GM19193 (cell line): ENCODE data around the gene TNS1.

ENCODE experiments used
- POLR2A ChIP-seq: IDR thresholded peaks from 4 replicates; pipeline ENCODE4 v1.6.1; 2011; ENCODE audit not compliant: insufficient read depth, insufficient read length; ENCODE audit errors: extremely low read depth

The TNS1 gene

DNA sequence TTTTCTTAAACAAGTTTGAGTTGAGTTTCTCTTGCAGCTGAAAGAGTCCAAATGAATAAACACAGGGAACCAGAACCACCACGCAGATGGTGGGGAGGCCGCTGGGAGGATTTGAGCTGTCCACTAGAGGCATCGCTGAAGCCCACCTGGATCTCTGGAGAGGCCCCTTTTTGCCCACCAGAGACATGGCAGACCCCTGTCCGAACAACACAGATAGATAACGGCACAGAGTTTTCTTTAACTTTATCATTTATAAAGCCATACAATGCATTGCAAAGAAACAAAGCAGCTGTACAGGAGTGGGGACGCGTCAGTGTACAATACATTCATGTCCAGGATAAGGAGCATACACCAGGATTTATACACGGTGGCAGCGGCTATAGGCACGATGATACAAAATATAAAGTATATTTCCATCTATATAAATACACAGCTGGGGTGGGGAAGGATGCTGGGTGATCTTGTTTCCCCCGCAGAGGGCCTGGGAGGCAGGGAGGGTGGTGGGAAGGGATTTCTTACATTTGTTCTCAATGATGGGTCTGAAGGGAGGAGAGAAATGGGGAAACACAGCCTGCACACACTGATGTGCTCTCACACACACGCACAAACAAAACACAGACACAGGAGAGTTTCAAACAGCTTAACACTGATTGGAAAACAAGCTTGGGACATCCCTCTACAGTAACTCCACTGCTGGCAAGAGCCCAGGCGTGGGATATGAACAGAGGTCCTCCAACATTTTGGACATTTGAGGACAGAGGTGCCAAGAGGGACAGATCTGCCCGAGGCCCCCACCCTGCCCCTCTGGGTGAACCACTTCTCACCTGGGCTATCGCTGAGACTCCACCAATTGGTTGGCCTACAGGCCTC, 203.0 kb downstream of the TNS1 start:
- TF ChIP-seq POLR2A: no peak

GRCh38 chr2:217798743-217799562, 203.8 kb downstream of the TNS1 start:
- TF ChIP-seq POLR2A: no peak

DNA sequence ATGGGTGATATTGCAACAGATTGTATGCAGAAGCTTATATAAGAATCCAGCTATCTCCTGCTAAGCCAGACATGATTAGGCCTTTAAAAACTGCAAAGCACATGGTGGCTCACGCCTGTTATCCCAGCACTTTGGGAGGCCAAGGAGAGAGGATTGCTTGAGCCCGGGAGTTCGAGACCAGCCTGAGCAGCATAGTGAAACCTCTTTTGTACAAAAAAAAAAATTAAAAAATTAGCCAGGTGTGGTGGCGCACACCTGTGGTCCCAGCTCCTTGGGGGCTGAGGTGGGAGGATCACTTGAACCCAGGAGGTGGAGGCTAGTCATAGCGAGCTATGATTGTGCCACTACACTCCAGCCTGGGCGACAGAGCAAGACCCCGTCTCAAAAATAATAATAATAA, 204.6 kb downstream of the TNS1 start:
- no peak for TF ChIP-seq POLR2A

- no peak for TF ChIP-seq POLR2A
Observed at GRCh38 chr2:217797661-217798069, 205.1 kb downstream of the TNS1 start.

GRCh38 chr2:217797165-217797564, 205.6 kb downstream of the TNS1 start:
- TF ChIP-seq POLR2A: no peak

GRCh38 chr2:217795706-217796465, 206.9 kb downstream of the TNS1 start:
- no peak for TF ChIP-seq POLR2A

GRCh38 chr2:217795067-217795466, 207.7 kb downstream of the TNS1 start:
- no peak for TF ChIP-seq POLR2A

GRCh38 chr2:217794133-217794986, 208.4 kb downstream of the TNS1 start:
- TF ChIP-seq POLR2A: no peak

GRCh38 chr2:217793566-217794132, 209.1 kb downstream of the TNS1 start:
- TF ChIP-seq POLR2A: no peak

- TF ChIP-seq POLR2A: no peak
Observed at GRCh38 chr2:217792626-217793527, 209.9 kb downstream of the TNS1 start.

DNA sequence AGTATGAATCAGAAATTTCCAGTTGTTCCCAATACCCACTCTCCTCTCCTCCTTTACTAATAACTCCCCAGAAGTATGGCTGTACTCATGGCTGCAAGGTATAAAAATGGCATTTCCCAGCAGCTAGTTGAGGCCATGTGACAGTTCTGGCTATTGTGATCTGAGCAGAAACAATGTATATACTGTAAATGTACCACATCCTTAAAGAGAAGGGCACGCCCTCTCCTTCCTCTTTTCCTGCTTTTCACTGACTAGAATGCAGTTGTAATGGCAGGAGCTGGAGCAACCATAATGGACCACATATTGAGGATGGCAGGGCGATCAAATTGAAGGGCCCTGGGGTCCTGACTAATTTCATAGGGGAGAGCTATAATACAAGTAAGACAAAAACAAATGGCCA, 211.2 kb downstream of the TNS1 start:
- no peak for TF ChIP-seq POLR2A

DNA sequence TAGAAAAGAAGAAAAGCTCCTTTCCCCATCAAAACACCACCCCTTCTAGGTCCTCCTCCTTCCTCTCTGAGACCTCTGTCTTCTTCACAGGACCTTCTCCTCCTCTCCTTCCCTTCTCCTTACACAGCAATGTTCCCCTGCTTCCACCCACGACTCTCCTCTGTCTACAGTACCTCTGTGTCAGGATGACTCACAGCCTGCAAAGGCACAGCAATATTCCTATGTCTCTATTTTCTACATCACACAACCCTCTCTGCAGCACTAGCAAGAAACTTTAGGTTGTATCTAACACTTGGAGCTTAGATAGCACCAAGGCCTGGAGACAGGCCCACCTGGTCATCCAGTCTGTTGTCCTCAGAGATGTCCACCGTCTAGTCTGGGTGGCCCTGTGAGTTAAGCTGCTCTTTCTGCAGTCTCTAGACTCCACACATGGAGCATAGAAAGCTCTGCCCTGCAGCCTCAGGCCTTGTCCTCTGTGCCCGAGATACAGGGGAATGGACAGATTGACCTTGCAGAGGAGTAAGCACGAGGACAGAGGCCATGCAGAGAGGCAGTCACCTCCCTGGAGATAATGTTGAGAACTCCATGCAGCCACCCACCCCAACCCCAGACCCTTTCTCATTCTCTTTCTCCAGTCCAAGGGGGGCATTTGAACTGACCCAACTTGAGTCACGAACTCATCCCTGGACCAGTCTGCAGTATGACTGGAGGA, 212.0 kb downstream of the TNS1 start:
- no peak for TF ChIP-seq POLR2A
